ENCODE data around the gene DMRT3.

DMRT3 gene

DNA sequence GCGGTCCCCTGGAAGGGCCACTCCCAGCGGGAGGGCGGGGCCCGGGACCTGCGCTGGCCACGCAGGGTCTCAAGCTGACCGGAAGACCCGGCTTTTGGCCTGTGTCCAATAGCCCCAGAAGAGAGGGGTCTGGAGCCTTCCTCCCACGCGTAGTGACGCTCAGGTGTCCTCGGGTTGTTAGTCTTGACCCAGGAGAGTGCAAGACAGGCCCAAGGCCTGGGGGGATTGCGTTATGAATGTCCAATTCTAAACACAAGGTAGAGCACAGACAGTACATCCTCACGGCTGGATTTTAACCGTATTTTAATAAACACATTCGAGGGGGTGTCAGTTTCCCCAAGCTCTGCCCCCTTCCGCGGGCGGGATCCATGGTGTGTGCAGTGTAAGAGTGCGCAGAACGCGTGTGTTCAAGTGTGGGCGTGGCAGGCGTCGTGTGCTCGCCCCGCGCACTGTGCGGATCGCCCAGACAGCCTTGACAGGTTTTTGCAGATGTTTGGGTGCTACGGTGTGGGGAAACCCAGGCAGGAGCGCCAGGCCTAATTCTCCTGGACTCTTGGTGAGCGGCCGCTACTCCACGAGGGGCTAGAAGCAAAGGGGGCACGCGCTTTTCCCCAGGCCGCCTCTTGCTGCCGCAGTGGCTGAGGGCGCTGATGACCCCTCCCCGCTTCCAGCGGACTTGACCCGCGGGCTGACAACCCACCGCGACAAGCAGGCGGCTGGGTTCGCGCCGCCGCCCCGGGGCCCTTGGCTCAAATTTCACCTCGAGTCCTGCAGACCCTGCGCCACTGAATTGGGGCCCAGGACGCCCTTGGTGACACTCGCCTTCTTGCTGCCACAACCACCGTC is 6.1 kb upstream of the DMRT3 start:
- no peak for DNase-seq

DNA sequence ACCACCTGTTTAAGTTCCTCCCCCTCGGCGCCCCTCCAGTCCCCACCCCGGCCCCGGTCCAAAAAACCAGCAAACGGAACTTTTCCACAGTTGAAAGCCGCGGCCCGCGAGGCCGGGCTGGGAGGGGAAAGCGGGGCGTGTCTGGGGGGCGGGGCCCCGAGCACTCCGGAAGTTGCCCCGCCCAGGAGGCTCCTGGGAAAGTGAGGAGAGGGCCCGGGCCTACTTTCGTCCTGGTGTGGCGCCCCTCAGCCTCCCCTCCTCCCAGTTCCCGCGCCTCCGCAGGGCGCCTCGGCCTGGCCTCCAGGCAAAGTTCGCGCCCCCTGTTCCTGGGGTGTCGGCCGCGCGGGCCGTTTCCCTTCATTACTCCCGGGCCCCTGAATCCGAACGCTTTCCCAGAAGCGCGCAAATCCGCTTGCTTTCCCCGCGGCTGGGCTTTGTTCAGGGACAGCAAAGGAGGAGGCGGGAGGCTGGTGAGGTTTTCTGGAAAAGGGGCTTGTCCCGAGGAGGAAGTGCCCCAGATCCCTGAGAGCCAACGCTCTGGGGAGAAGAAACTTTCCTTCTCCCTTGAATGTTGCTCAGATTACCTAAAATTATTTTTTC is 4.5 kb upstream of the DMRT3 start:
- DNase-seq: no peak

DNA sequence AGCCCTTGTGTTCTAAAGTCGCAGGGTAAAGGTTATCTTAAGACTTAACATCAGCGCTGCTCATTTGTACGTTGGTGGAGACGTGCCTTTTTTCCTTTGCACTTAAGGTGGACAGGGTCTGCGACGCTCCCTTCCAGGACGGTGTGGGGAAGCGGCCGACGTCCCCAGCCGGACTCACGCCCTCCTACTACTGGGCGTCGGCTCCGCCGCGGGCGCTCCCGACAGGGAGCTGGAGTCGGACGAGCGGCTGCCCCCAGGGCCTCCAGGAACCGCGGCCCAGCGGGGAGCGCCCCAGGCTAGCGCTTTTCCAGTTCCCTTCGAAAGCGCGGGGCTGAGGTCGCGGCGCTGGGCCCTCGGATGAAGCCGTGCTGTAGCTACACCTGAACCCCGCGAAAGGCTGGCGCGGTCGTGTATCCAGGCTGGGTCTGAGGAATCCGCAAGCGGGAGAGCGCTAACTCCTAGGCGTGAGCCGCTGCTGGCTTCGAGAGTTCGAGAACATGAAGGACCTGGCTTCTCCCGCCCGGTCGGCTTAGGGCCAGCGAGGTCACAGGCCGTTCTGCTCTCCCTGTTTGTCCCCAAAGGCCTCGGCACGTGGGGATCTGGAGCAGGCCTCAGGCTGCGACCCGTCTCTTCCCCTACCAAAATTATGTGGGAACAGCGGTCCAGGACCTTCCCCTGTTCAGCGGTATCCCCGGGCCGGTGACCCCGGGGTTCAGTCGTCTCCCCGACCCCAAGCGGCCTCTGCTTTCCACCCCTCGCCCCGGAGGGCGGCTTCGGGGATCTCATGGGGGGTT is 3.8 kb upstream of the DMRT3 start:
- DNase-seq: no peak

DNA sequence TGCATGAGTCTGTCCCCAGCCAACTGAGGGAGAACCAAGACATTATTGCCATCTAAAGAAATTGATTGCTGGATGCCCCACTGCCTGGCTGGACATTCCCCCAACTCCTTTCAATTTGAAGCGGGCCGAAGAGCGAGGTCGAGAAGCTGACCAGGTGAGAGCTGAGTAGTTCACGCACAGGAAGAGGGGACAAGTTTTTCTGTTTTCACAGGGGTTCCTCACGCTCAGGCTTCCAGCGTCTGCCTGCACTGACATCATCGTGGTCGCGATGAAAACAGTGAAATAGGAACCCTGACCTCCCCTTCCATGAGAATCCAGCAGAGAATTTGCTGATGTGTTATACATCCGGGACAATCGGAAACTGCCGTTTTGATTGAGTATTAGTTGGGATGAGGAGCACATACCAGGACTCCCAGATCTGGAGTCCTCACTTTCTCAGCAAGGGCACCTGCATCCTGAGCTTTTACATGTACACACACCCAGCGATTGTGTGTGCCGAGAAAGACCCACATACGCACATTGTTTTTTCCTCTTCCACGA is 3.1 kb upstream of the DMRT3 start:
- no peak for DNase-seq

DNA sequence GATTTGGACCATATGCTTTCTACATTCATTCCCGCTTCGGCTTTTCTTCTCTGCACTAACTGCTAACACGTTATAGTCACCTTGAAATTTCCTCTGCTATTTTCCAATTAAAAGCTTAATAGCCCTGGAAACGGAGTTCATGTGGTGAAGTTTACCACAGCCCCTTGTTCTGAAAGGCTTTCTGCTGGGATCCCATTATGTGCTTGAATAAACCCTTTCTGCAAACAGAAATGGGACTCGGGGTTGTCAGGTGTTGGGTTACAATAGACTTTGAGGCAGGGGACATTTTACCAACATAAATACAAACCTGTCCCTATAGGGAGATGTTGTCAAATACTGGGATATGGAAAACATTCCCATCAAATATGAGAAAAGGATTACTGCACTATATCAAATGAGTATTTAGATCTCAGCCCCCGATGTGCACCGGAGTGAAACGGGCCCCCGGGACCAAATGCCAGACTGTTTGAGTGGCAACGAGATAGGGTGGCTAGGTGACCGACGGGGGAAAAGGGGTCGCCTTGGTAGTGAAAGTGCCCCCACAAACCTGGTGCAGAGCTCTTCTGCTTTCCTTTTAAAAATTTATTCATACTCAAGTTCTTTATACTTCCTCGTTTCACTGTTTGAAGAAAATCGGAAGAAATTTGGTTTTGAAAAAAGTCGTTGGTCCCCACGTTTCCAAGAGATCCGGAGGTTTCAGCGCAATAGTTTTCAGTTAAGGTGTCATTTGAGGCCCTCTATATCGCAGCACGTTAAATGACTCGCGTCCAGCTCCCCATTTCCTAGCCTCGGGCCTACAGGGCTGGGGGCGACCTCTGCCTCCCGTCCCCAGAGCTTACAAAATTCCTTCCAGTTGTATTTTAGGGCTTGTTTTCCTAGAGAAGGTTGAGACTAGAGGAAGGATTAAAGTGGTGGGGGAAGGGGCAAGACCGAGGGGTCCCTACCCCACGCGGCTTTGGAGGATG is 2.1 kb upstream of the DMRT3 start:
- no peak for DNase-seq

DNA sequence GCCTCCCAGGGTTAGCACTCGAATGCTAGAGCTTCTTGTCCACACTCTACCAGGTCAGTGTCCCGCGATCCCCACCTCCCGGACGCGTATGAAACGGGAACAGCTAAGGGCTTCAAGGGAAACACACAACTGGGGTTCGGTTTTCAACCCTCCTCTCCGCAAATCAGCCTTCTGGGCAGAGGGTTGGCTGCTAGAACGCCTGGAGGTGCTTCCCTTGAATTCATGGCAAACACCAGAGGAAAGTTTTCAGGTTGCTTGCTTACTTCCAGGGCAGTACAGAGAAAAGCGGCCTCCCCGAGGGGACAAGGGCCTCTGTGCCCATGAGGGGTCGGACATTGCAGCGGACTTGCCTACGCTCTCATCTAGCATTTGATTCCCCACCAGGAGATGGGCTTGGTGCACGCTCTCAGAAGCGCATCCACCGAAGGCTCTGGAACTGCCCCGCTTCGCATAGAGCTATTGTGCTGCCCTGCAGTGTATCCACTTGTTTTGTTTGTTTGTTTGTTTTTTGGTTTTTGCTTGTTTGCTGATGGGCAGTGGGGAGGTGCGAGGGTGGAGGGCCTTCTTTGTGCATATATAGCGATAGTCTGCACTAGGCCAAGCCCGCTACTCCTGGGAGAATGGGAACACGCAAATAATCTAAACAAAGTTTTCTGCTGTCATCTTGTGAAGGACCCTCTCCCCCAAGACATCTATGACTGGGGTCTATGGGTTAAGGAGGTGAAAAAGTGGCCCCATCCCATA is 1.3 kb upstream of the DMRT3 start:
- DNase-seq: no peak

DNA sequence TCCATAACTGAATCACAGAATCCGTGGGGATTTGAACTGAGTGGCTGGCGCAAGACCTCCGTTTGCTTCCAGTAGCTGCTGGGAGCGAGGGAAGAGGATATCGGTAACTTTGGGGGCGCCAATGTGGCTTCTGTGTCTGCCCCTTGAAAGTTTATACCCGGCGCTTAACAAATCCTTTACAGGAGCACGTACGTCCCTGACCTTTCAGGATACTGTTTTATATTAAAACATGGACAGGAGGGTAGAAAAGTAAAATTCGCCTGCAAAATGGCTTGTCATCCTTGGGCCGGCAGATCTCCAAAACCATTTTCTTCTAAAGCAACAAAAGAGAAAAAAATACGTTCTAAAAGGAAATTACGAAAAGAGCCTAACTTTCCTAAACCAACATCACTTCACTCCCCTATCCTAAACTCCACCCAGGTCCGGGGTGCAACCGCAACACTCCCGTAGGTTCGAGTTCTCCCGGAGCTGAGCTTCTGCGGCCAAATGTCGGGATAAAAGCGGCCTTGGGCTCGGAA is 656 bp upstream of the DMRT3 start:
- DNase-seq: no peak

DNA sequence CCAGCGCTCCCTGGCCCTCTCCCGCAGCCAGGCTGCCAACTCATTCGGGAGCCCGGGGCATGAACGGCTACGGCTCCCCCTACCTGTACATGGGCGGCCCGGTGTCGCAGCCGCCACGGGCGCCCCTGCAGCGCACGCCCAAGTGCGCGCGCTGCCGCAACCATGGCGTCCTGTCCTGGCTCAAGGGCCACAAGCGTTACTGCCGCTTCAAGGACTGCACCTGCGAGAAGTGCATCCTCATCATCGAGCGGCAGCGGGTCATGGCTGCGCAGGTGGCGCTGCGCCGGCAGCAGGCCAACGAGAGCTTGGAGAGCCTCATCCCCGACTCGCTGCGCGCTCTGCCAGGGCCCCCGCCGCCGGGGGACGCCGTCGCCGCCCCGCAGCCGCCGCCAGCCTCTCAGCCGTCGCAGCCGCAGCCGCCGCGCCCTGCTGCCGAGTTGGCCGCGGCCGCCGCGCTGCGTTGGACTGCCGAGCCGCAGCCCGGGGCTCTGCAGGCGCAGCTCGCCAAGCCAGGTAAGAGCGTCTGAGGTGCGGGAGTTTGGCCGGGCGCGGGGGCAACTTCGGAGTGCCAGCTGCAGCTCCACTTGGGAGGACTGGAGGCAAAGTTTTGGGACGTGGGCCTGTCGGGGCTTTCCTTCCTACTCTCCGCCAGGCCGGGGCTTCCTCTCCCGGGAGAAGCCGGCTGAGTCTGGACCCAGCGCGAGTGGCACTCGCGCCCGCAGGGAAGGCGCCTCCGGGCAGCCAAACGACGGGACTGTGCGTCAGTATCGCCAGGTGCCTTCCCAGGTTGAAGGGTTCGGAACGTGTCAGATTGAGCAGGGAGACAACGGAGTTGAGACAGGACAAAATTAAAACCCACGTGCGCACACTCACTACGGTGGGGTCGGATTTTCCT is 735 bp downstream of the DMRT3 start:
- DNase-seq: no peak

DNA sequence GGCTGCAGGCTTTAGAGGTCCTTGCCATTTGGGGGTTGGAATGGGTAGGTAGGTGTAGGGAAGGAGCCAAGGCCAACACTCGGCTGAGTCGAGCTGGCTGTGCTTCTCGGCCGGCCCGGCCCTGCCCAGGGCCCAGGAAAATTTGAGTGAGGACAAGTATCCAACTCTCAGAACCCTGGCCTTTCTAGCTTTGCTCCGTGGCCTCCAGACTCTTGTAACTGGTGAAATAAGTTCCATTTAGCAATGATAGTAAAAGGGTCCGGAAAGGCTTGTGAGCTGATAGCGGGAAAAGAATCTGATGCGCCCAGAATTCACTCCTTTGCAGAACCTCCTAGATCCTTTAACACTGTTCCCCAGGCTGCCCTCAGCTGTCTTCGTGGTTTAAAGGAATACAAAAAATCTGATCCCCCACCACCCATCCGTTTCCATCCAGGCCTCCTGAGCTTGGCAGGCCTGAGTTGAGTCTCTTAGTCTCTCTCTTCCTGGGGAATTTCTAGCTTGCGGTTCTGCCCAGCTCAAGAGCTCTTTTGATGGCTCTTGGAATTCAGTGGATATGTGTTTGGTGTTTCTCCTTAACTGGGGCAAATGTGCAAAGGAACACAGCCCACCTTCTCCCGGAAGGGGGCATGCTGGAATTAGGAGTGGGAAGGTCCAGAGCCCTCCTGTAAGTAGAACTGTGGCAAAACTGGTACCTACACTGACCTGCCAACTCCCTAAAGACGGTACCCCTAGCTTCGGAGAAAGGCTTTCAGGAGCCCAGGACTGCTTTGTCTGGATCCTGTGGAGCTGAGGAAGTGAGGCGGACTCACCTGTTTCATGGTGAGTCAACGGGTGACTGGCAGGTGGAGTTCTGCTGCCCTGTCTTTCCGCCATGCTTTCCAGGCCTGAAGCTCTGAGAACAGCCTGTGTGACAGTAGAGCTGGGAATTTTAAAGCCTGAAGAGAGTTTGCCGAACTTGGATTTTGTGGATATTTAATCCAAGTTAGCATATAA is 1.7 kb downstream of the DMRT3 start:
- DNase-seq: no peak

DNA sequence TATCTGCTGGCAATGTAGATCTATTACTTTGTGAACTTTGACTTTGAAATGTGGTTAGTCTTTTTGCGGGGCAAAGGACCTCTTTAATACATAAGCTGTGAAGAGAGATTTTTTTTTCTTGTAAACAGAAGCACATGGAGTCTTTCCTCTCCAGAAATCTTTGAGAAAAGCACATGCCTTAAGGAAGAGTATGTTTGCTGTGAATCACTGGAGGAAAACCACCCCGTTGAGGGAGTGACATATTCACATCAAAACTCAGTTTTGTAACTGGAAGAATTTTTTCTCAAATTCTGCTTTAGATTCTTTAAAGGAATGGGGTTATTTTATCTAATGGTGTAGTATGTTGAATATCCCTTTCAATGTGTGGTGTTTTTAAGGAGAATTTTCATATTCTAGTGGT is 3.5 kb downstream of the DMRT3 start:
- DNase-seq: no peak

DNA sequence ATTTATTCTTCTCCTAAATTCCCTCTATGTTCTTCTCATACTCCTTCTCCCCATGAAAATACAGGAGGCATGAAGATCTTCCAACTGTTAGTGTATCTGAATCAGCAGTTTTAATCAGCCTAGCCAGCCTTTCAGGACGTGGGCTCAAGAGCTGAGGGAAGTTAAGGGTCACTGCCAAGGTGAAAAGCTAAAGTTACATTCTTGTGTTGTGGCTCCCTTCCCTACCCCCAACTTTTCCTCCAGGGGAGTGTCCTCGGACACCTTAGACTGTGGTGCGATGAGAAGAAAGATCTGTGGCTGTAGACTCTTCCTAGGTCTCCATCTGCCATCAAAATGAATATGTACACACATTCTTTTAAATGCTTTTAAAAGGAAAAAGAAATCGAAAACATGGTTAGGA is 4.2 kb downstream of the DMRT3 start:
- no peak for DNase-seq

DNA sequence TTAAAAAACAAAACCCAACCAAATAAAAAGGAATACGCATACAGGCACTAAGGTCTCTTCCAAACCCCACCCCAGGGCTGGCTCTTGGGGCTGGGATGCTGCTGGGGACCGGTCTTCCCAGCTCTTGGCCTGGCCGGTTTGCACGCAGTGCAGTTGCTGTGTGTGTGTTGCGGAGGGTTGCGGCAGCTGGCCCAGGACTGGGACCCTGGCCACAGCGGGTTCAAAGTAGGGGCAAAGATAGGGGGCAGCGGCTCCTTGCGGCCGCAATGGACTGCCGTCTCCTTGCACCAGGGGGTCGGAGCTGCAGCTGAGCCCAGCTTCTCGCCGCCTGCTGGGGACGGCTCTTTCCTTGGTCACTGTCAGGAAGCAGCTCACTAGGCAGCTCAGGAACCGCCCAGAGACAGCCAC is 5.0 kb downstream of the DMRT3 start:
- DNase-seq: no peak

DNA sequence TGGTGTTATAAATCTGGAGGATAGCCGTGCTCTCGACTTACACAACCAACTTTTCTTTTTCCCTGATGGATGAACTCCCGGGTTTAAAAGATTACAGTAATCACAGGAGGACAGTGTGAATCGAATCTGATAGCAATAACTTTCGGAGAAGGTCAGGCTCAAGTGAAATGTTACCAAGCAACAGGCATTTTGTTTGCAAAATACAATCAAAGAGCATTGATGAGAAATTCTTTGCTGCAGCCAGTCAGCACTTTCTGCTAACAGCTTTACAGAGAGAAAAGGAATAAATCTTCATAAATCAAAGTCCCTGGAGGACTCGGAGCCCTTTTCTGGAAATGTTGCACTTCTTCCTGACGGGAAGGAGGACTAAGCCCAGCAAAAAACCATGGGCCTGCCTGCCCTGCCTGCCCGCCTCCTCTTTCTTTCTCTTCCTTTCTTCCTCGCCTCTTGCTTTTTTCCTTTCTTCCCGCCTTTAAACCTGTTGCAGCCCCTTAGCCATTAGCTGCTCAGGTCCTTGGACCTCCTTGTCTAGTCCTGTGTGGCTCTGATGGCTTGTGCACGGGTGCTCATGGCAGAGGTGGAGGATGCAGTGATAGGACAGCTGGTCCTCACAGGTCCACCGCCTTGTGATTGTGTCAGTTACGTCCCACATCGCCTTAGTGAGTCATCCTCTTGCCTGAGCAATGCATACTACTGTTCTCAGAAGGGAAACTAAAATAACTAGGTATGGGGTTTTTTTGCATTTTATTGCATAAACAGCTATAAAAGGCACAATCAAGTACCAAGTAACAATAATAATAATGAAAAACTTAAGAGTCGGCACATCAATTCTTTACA is 6.2 kb downstream of the DMRT3 start:
- DNase-seq: no peak

DNA sequence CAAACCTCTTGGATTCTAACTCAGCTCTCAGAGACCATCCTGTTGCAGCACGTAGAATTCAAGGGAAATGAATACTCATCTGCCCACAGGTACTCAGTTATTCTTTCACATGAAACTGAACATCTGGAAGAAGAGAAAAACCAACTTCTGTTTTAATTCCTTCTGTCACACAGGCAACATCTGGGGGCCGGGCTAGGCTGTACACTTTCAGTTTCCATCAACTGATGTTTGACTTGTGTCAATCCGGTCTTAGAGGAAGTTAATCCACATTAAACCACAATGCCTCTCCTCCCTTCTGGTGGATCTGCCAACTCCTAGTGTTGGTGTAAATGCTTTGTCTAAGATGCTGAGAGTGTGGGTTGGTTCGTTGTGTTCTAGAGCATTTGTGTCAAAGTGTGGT is 17.6 kb downstream of the DMRT3 start:
- DNase-seq: no peak

DNA sequence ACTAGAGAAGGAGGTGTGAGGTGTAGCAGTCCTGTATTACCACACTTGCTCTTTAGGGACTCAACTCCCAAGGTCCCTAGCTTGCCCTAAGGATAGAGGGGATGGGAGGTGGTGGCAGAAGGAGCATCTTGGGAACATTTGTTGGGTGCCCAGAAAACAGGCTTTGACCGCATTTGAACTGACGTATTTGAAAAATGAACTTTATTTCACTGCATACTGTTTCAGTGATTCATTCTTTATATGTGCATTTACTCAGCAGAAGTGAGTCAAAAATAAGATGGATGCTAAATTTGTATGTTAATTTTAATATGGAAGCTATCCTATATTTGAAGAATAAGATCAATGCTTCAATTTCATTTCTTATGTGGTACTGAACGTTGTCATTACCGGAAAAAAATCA is 18.7 kb downstream of the DMRT3 start:
- DNase-seq: no peak

DNA sequence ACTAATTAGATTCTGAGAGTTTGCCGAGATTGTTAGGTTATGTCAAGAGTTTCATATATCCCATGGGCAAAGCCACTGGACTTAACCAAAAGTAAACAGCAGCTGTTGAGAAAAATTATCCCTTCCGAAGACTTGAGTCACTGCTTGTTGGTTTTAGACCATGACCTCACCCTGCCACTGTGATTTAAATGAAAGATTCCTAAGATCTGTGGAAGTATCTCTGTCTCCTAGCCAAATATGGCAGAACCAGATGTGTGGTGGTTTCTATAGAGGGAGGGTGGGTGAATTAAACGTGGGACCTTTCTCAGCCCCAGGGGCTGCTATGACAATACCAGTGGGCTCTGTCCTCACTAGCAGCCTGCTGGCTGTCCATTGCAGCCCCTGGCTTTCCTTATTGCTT is 19.3 kb downstream of the DMRT3 start:
- DNase-seq: no peak

Data from anterior cingulate cortex (tissue), 58 donors.